K562 (cell line): ENCODE measurements around the gene AP1S3. TPM values are rescaled to one million over a fixed set of nuclear protein-coding genes. Genes with fewer than 3 reads are reported as not detected.

Source experiments
- TCFL5 ChIP-seq: fragments of 250-450 bp; sonication (Bioruptor Pico); conservative IDR thresholded peaks from 2 replicates; pipeline ENCODE4 v1.6.1; 2021; ENCODE audit warnings: mild to moderate bottlenecking, moderate library complexity, matching md5 sums
- THRAP3 ChIP-seq: fragments of 450-650 bp; IDR thresholded peaks from 2 replicates; pipeline ENCODE4 v1.6.1; 2016; ENCODE audit warnings: mild to moderate bottlenecking, inconsistent platforms, borderline replicate concordance
- ZBTB40 ChIP-seq, 2 experiments: fragments of 450-650 bp in 1 of 2; sonication (generic) in 1 of 2; formaldehyde crosslinking in 1 of 2; IDR thresholded peaks; 2 replicates each; pipeline versions ENCODE4 v1.7.1 to v1.9.0; 2016 to 2022; ENCODE audit warnings: inconsistent platforms in 1 of 2, mild to moderate bottlenecking in 1 of 2, missing genetic modification reagents in 1 of 2
- ZNF764 ChIP-seq: fragments of 250-450 bp; sonication (Bioruptor Pico); IDR thresholded peaks from 2 replicates; pipeline ENCODE4 v1.4.0; 2020; ENCODE audit warnings: low read depth, mild to moderate bottlenecking, moderate library complexity
- polyA plus RNA-seq, 8 experiments: library from polyadenylated mRNA; depleted of rRNA in 4 of 8; stranded (reverse) in 5 of 8; unstranded in 3 of 8; fragments of >200 nt; fragmentation: Nextera tagmentation in 2 of 8; fragmentation: Illumina TruSeq in 1 of 8; extraction: Ambion mirVana in 2 of 8; extraction: Trizol in 1 of 8; gene quantifications; 2 replicates each; pipeline versions ENCODE4 v1.2.1 to v1.2.3, GENCODE V29; 2011 to 2014; ENCODE audit warnings: inconsistent platforms in 1 of 8, missing spikeins in 1 of 8
- total RNA-seq, 7 experiments: library from RNA; depleted of rRNA in 6 of 7; stranded (reverse); fragments of >200 nt in 6 of 7; fragmentation: Illumina TruSeq in 2 of 7; extraction: Trizol in 2 of 7; gene quantifications; 2 replicates each; pipeline versions ENCODE4 v1.2.1 to v1.2.3, GENCODE V29; 2011 to 2021; ENCODE audit warnings: low replicate concordance in 1 of 7

Gene AP1S3
- total and polyA plus RNA-seq, 9 of the 15 experiments (the other 6 are each of a cell fraction or from before 2014, with no cell fraction given) = 0.50 to 3.8 (median 2.1) TPM

GRCh38 chr2:223746611-223747010 is 90.8 kb downstream of the AP1S3 start (continued):
- no peak for TF ChIP-seq ZBTB40 (IDR thresholded peaks at IDR 0.05)
- no peak for TF ChIP-seq ZBTB40 (CRISPR knock-in tag; IDR thresholded peaks at IDR 0.05)
- TF ChIP-seq ZNF764 (CRISPR knock-in tag) = no peak
- TF ChIP-seq THRAP3 = no peak
- TF ChIP-seq TCFL5 = no peak
